Superior temporal gyrus (tissue), 1 donor: ENCODE data around the gene KLHL2.
"Not testable (repeated sequence)": the region's sequence is repeated elsewhere in the genome, so short reads cannot be mapped to it uniquely, and the experiment has no call there.

Experiments used
- DNase-seq: peaks from one replicate; pipeline ENCODE4 v3.0.0-alpha.2; 2016; ENCODE audit errors: extremely low spot score

Gene KLHL2

DNA sequence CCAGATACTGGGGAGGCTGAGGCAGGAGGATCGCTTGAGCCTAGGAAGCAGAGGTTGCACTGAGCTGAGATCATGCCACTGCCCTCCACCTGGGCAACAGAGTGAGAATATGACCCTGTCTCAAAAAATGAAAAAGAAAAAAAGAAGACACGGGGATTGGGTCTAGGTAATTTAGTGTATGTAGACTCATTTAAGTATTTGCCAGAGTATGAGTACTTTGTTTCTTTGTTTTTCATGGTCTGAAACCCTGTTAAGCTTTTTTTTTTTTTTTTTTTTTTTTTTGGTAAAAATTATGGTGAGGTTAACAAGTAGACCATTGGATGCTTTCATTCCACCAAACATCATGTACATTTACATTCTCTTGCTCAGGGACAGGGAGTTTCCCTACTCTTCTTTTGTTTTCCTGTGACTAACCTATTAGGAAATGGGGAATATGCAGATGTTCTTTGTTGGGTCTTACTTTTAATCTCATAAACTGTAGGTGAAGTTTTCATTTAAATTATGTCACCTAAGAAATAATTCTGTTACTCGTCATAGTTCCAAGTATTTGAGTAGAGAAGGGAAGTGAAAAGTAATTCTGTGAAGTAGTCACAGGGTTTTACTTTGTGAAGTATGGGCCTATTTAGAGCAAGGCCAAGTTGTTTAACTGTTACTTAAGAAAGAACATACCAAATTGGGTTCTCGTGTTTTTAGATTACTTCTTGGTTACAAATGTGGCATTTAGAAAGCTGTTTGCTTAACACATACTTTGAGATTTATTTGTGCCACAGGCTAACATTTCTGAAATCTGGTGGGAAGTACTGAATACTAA is 25.5 kb downstream of the KLHL2 start:
- DNase-seq: not testable (repeated sequence)

DNA sequence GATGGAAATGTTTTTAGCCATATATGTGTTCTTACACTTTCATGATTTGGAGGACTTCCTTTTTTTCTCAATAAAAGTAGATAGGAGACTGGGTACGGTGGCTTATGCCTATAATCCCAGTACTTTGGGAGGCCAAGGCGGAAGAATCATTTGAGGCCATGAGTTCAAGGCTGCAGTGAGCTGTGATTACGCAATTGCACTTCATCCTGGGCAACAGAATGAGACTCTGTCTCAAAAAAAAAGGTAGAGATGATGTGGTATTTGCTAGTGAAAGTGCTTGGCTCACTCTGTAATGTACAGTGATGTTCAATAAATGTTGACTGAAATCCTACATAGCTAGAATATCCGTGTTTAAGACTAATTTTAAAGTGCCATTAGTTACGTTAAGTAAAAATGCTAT is 27.4 kb downstream of the KLHL2 start:
- DNase-seq: no peak

DNA sequence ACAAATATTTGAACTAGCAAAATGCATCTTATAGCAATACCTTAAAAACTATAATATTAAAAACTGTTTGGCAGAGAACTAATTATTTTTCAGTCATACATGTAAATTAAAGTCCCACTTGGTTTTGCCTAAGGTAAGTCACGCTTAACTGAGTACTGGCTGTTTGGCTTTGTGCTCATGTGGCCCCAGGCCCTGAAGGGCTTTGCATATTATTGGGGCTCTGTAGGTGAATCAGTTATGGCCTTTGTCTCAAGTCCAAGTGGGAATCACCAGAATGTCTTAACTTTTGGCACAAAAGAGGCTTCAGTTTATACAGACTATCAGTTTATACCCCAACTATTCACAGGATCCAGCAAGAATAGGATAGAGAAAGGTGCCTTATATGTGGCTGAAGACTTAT is 29.5 kb downstream of the KLHL2 start:
- not testable (repeated sequence) for DNase-seq

DNA sequence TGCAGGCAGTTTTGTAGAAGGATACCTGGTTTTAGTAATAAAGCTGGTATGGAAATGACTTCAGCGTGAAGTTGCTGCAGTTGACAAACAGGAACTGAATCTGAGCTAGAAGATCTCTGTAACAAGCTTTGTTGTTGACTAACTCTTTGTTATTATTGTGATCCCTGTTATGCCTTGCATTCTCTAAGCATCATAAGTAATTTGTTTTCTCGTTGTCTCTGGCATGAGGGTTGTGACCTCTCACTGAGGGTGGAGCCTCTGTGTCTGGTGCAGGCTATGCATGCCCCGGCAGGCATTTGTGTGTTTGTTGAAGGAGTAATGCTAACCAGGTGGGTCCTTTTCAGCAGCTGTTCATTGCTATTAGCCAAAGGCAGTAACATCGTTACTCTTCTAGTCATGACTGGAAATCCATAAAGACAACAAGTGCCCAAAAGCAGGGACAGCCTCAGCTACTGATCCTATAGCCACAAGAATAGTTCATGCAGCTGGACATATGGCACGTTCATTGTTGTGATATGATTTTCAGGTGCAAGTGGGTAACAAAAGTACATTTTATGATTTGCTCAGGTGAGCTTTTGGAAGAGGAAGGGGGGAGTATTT is 30.8 kb downstream of the KLHL2 start:
- not testable (repeated sequence) for DNase-seq

DNA sequence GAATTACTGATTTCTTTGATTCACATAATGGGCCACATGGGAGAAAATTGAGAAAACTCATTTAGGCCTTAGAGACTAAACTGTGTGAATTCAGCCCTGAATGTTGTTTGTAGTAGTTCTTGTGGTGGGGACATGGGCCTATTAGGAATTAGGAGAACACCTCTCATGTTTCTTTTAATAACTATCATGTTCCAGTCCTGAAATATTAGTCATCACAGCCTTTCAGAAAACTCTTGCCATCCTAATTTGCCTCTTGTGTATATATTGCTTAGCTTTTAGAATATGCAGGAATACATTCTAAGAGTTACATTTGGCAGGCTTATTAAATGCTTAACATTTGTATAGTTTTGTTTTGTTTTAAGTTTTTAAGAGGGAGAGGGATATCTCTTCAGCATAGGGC is 33.4 kb downstream of the KLHL2 start:
- not testable (repeated sequence) for DNase-seq

DNA sequence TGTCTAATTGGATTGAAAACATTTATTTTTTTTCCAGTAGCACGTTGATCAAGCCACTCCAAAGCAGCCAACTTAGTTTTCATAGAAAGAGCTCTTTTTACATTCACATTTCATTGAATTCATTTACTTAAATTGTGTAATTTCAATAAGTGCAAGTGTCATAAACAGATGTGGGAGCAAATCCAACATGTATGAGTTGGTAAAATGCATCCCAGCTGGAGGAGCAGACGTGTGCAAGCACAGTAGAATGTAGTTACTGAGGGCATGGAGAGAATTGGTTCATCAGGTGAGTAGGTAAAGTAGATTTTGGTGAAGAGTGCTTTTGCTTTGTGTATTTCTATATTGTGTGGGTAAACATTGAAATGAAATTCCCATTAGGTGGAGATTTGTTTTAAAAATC is 36.8 kb downstream of the KLHL2 start:
- not testable (repeated sequence) for DNase-seq

DNA sequence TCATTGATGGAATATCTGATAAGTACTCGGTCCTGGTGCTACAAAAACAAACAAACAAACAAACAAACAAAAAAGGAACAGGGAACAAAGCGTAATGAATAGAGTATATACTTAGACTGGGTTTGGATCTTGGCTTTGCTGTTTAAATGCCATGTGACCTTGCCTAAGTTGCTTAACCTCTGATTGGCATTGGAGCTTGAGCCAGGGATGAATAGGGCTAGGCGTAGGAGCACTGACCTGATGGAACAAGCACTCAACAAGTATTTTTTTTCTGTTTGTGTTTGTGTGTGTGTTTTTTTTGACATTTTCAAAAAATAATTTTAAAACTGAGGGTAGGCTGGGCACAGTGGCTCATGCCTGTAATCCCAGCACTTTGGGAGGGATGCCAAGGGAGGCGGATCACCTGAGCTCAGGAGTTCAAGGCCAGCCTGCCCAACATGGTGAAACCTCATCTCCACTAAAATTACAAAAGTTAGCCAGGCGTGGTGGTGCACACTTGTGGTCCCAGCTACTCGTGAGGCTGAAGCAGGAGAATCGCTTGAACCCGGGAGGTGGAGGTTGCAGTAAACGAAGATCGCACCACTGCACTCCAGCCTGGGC is 37.3 kb downstream of the KLHL2 start:
- DNase-seq: not testable (repeated sequence)

DNA sequence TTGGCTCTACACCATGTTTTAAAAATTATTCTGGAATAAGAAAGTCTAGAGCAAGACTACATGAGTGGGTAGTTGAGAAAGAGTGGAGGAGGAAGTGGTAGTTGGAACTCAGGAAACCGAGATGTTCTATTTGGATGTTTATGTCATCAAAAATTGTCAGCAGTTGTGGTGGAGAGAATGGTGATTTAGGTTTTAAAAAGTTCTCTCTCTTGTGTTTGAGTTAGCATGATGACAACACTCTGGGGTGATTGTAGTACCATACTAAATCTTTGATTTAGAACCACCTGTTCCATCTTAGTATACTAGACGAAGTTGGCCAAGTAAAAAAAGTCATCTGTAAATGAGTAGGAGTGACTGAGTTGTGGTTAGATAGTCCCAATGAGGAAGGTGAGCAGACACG is 40.7 kb downstream of the KLHL2 start:
- no peak for DNase-seq

DNA sequence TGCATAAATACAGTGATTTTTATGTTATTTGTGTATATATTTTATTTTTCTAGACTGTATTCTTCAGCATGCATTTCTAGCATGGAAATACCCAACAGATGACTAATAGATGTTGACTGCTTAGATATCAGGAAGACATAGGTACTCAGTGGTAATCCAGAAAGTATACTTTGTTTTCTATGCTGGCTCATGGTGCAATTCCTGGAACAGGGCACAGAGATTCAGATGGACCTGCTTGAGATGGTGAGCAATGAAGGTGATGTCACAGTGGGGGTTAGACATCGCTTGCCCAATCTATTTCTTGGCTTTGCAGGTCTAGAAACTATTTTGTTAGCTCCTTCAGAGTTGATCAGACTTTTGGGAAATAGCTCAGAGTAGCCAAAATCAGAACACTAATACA is 41.5 kb downstream of the KLHL2 start:
- DNase-seq: not testable (repeated sequence)

DNA sequence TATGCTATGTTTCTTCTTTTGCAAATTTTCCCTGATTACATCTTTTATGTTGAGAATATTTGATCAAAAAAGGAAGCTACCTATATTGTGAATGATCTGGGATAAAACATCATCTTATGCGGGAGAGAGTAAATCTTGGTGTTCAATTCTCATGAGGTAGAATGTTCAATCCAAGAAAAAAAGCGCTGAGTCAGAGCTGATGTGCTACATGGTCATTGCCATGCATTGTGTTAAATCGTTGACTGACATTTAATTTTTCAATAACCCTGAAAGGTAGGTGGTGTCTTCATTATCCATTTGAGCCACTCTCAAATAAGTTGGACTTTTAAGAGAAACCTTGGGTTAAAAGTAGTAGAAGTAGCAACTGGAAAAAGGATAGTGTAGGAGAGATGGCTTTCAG is 47.4 kb downstream of the KLHL2 start:
- DNase-seq: not testable (repeated sequence)

DNA sequence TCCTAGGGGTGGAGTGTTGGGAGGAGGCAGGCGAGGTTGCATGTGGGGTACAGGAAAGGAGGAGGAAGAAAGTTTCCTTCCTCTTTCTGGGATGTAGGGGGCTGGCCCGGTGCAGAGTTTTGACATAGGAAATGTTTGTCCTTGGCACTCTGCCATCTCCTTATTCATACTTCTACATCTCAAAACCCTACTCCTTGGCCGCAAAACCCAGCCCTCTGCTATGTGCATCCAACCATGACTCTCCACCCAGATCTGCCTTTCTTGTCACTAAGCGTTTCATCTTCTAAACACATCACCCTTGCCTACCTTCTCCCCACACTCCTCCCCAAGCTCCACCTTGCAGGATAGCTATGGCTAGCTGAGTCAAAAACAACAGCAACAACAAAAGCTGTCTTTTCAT is 48.1 kb downstream of the KLHL2 start:
- DNase-seq: not testable (repeated sequence)

DNA sequence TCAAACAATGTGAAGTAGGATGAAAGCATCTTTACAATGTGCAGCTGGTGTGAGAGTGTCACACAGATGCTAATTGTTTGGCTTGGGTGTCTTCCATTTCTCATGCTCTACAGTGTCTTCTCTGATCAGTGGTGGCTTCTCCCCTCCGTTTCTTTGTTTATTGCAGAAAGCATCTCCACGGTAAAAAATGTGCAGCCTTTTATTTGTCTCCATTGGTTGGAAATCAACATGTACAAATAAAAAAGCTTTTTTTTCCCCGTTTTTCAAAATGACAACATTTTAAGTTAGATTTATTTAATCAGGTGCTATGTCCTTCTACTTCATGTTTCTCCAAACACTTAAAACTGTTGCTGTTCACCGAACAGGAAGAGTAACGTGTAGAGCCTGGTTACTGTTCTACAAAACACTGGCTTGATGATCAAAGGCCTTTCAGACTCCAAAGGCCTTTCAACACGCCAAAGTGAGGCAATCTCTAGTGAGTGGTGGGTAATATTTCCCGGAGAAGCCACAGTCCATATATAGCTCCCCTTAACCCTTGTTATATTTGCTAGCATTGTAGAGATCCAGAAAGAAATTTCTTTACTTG is 48.8 kb downstream of the KLHL2 start:
- DNase-seq: peak; percentile 88

DNA sequence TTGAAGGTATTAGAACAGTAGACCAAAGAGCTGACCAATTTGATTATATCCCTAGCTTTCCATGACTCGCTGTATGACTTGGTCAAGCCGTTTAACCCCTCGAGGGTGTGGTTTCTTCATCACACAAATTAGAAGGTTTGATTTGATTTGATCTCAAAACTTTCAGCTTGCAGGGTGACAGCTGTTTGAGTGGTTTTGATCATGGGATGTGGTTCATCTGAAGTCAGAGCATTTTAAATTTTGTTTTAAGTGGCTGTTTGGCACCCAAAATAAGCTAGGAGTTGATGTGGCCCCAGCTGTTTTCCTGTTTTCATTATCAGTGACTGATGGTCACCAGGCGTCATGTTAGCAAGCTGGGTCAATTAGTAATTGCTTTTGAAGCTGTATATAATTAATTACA is 52.4 kb downstream of the KLHL2 start:
- DNase-seq: not testable (repeated sequence)

DNA sequence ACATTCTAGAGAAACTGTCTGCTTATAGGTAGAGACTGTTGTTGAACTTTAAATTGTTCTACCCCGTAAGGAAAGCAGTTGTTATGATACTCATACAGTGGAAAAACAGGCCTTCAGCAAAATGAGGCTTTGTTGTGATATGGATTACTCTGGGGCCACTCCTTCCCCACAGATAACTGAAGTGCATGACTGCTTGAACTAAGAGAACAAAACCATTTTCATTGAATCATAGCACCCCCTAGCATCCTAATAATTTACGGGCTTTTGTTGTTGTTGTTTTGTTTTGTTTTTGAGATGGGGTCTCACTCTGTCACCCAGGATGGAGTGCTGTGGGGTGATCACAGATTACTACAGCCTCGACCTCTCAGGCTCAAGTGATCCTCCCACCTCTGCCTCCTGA is 54.9 kb downstream of the KLHL2 start:
- DNase-seq: not testable (repeated sequence)

DNA sequence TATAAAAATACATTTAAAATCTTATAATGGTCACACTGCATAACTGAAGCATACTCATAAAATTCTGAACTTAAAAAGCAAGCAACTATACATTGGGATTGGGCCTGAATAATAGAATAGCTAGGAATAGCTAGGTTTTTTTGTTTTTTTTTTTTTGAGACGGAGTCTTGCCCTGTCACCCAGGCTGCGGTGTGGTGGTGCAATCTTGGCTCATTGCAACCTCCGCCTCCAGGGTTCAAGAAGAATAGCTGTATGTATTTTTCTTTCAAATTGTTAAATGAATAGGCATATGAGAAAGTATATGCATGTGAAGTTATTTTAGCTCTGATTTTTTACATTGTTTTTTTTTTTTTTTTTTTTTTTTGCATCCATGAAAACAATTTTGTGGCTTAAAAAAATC is 56.1 kb downstream of the KLHL2 start:
- DNase-seq: not testable (repeated sequence)

DNA sequence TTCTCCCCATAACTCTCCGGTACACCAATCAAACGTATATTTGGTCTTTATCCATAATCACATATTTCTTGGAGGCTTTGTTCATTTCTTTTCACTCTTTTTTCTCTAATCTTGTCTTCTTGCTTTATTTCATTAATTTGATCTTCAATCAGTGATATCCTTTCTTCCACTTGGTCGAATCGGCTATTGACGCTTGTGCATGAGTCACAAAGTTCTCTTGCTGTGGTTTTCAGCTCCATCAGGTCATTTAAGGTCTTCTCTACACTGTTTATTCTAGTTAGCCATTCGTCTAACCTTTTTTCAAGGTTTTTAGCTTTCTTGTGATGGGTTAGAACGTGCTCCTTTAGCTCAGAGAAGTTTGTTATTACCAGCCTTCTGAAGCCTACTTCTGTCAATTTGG is 62.6 kb downstream of the KLHL2 start:
- DNase-seq: not testable (repeated sequence)

DNA sequence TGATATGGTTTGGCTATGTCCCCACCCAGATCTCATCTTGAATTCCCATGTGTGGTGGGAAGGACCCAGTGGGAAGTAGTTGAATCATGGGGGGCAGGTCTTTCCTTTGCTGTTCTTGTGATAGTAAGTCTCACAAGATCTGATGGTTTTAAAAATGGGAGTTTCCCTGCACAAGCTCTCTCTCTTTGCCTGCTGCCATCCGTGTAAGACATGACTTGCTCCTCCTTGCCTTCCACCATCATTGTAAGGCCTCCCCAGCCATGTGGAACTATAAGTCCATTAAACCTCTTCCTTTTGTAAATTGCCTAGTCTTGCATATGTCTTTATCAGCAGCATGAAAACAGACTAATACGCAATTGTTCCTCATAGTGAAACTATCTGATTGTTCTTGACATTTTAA is 66.1 kb downstream of the KLHL2 start:
- DNase-seq: not testable (repeated sequence)

DNA sequence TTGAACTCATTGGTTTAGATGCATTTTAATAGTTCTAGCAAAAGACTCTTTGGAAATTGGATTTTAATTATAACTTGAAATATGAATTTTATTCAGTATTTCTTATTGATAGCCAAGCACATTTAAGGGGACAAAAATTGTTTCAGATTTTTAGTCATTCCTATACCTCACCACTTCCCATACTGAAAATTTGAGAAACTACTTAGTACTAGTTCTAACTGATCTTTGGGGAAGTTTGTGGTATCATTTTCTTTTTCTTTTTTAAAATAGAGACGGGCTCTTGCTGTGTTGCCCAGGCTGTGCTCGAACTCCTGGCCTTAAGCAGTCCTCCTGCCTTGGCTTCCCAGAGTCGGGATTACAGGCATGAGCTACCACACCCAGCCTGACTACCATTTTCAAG is 68.0 kb downstream of the KLHL2 start:
- DNase-seq: not testable (repeated sequence)

DNA sequence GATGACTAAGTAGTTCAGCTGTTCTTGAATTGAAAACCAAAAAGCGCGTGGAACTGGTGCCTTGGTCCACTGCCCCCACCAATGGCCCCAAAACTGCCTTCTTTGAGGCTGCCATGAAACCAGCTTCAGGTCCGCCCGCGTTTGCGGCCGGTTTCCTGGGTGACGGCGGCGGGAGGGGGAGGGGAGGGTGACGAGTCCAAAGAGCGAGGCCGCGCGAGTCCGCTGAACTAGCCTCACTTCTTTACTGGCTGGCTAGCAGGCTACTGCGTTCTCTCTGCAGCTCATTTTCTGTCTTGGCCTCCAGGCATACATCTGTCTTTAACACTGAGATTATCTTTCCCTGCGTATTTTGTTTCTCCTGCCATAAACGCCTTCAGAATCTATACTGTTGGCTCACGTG is 72.2 kb downstream of the KLHL2 start:
- not testable (repeated sequence) for DNase-seq

DNA sequence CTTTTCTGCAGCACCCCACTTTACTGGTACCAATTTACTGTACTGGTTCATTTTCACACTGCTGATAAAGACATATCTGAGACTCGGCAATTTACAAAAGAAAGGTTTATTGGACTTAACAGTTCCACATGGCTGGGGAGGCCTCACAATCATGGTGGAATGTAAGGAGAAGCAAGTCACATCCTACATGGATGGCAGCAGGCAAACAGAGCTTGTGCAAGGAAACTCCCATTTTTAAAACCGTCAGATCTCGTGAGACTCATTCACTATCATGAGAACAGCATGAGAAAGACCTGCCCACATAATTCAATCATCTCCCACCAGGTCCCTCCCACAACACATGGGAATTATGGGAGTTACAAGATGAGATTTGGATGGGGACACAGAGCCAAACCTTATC is 77.3 kb downstream of the KLHL2 start:
- DNase-seq: not testable (repeated sequence)

DNA sequence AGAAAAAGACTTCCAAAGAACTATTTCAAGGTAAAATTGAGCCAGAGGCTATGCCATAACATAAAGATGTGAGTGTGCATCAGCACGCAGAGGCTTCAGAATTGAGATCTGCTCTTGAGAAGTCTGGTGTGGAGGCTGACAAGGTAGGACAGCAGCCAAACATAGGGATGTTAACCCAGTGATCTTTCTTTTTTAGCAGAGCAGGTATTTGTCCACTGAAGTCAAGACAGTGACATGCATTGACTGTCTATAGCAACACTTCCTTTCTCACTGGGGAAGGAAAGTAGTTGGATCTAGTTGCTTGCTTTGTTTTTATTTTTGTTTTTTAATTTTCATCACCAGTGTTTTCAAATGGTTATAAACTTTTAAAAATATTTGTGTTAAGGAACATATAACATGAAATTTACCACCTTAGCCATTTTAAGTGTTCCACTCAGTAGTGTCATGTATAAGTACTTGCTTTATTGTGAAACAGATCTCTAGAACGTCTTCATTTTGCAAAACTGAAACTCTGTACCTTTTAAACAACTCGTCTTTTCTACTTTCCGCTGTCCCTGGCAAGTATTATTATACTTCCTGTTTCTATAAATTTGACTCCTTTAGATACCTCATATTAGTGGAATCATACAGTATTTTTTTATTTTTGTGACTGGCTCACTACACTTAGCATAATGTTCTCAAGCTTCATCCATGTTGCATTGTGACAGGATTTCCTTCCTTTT is 79.4 kb downstream of the KLHL2 start:
- not testable (repeated sequence) for DNase-seq

DNA sequence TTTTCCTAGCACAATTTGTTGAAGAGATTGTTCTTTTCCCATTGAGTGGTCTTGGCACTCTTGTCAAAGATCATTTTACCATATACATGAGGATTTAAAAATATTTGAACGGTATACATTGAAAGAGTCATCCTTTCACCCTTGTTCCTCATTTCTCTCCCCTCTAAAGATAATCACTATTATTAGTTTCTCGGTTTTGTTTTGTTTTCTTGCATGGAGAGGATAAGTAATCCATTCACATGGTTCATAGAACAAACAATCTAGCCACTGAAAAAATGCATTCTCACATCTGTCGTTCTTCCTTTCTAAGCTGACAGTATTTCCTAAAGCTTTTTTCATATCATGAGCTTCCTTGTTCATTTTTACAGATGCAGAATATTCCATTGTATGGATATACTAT is 80.9 kb downstream of the KLHL2 start:
- DNase-seq: no peak
